HepG2 (cell line): Measurements from ENCODE around the gene NEURL4. TPM values are rescaled to one million over a fixed set of nuclear protein-coding genes. Genes with fewer than 3 reads are reported as not detected.

Experiments used
- ATF6 ChIP-seq: sonication (generic); formaldehyde crosslinking; conservative IDR thresholded peaks from 2 replicates; pipeline ENCODE4 v1.4.0; 2020; ENCODE audit warnings: missing genetic modification reagents
- EP300 ChIP-seq, 3 experiments: sonication (generic) in 1 of 3; formaldehyde crosslinking in 1 of 3; IDR thresholded peaks; 2 replicates each; pipeline versions ENCODE4 v1.5.1 to v1.6.1; 2011 to 2020; ENCODE audit warnings: low read depth in 2 of 3, low read length in 2 of 3, borderline replicate concordance in 1 of 3, improper control_type of control experiment in 1 of 3, mild to moderate bottlenecking in 1 of 3, missing genetic modification reagents in 1 of 3, moderate library complexity in 1 of 3
- FOXA3 ChIP-seq: IDR thresholded peaks from 2 replicates; pipeline ENCODE4 v1.6.1; 2016; ENCODE audit warnings: missing genetic modification reagents, missing compliant biosample characterization
- GTF2F1 ChIP-seq: fragments of 150-350 bp; IDR thresholded peaks from 2 replicates; pipeline ENCODE4 v1.6.1; 2014; ENCODE audit warnings: low read length
- HBP1 ChIP-seq: IDR thresholded peaks from 2 replicates; pipeline ENCODE4 v1.6.1; 2016; ENCODE audit warnings: low read depth, control low read depth
- HCFC1 ChIP-seq: fragments of 150-350 bp; IDR thresholded peaks from 2 replicates; pipeline ENCODE4 v1.6.1; 2014; ENCODE audit warnings: low read depth, low read length
- IRF2 ChIP-seq: IDR thresholded peaks from 2 replicates; pipeline ENCODE4 v1.6.1; 2018; ENCODE audit warnings: missing genetic modification reagents, missing compliant biosample characterization
- ISX ChIP-seq: sonication (generic); formaldehyde crosslinking; conservative IDR thresholded peaks from 2 replicates; pipeline ENCODE4 v1.5.0; 2020; ENCODE audit warnings: missing genetic modification reagents
- JARID2 ChIP-seq: sonication (generic); formaldehyde crosslinking; IDR thresholded peaks from 2 replicates; pipeline ENCODE4 v1.8.1; 2023; ENCODE audit warnings: missing genetic modification reagents, inconsistent platforms; ENCODE audit not compliant: insufficient replicate concordance
- KAT7 ChIP-seq: IDR thresholded peaks from 2 replicates; pipeline ENCODE4 v1.6.1; 2018; ENCODE audit warnings: borderline replicate concordance, missing compliant biosample characterization
- MAFF ChIP-seq: IDR thresholded peaks from 2 replicates; pipeline ENCODE4 v1.6.1; 2011; ENCODE audit warnings: low read depth, low read length, improper control_type of control experiment
- NR1H2 ChIP-seq: sonication (generic); formaldehyde crosslinking; IDR thresholded peaks from 2 replicates; pipeline ENCODE4 v1.8.1; 2022; ENCODE audit warnings: low read depth, missing genetic modification reagents, borderline replicate concordance
- RAD21 ChIP-seq: fragments of 450-650 bp; formaldehyde crosslinking; IDR thresholded peaks from 2 replicates; pipeline ENCODE4 v1.5.0; 2020; ENCODE audit warnings: mild to moderate bottlenecking
- TRIM24 ChIP-seq: sonication (generic); formaldehyde crosslinking; IDR thresholded peaks from 2 replicates; pipeline ENCODE4 v1.8.0; 2022; ENCODE audit warnings: mild to moderate bottlenecking, missing genetic modification reagents
- ZFX ChIP-seq: sonication (generic); formaldehyde crosslinking; IDR thresholded peaks from 2 replicates; pipeline ENCODE4 v1.4.0; 2020; ENCODE audit warnings: mild to moderate bottlenecking, low read depth, missing genetic modification reagents, moderate library complexity
- ZNF296 ChIP-seq: sonication (generic); formaldehyde crosslinking; conservative IDR thresholded peaks from 2 replicates; pipeline ENCODE4 v1.5.0; 2020; ENCODE audit warnings: mild to moderate bottlenecking, missing genetic modification reagents
- ZNF34 ChIP-seq: sonication (generic); formaldehyde crosslinking; IDR thresholded peaks from 2 replicates; pipeline ENCODE4 v1.4.0; 2020; ENCODE audit warnings: mild to moderate bottlenecking, missing genetic modification reagents, borderline replicate concordance
- ZNF44 ChIP-seq: sonication (generic); formaldehyde crosslinking; IDR thresholded peaks from 2 replicates; pipeline ENCODE4 v1.5.1; 2020; ENCODE audit warnings: mild to moderate bottlenecking, missing genetic modification reagents
- ZNF674 ChIP-seq: sonication (generic); formaldehyde crosslinking; IDR thresholded peaks from 2 replicates; pipeline ENCODE4 v1.5.0; 2020; ENCODE audit warnings: low read depth, mild to moderate bottlenecking, missing genetic modification reagents
- ZNF749 ChIP-seq: sonication (generic); formaldehyde crosslinking; IDR thresholded peaks from 2 replicates; pipeline ENCODE4 v1.8.0; 2022; ENCODE audit warnings: mild to moderate bottlenecking, missing genetic modification reagents, moderate library complexity, borderline replicate concordance
- ZNF772 ChIP-seq: sonication (generic); formaldehyde crosslinking; IDR thresholded peaks from 2 replicates; pipeline ENCODE4 v1.5.0; 2020; ENCODE audit warnings: mild to moderate bottlenecking, missing genetic modification reagents
- polyA plus RNA-seq, 8 experiments: library from polyadenylated mRNA; depleted of rRNA in 3 of 8; stranded (reverse) in 7 of 8; unstranded in 1 of 8; fragments of >200 nt; fragmentation: Illumina TruSeq in 4 of 8; extraction: Trizol in 4 of 8; gene quantifications; 2 replicates each; pipeline versions ENCODE4 v1.2.1 to v1.2.3, GENCODE V29; 2011 to 2016; ENCODE audit warnings: low read depth in 4 of 8, missing spikeins in 1 of 8, mixed read lengths in 1 of 8; ENCODE audit not compliant: insufficient read depth in 1 of 8
- total RNA-seq, 5 experiments: library from RNA; depleted of rRNA; stranded (reverse); fragments of >200 nt; fragmentation: Illumina TruSeq; extraction: Trizol; gene quantifications; 2 replicates each; pipeline ENCODE4 v1.2.3, GENCODE V29; 2016; ENCODE audit warnings: low read depth in 1 of 5
- TF ChIP-seq, protein P1 (sequence below): sonication (generic); formaldehyde crosslinking; IDR thresholded peaks from 2 replicates; pipeline ENCODE4 v1.5.0; 2020; ENCODE audit warnings: missing genetic modification reagents, mild to moderate bottlenecking, borderline replicate concordance
- TF ChIP-seq, protein P2 (sequence below): IDR thresholded peaks from 2 replicates; pipeline ENCODE4 v1.6.1; 2016; ENCODE audit warnings: low read depth, borderline replicate concordance
- TF ChIP-seq, protein P3 (sequence below): IDR thresholded peaks from 2 replicates; pipeline ENCODE4 v1.6.1; 2018; ENCODE audit warnings: missing genetic modification reagents

The NEURL4 gene
- total and polyA plus RNA-seq, 2 of the 13 experiments (the other 11 are each of a cell fraction or from before 2014, with no cell fraction given), result 14.8 to 15.7 TPM

GRCh38 chr17:7281953-7282751 is 47.0 kb downstream of the NEURL4 start (continued):
- TF ChIP-seq, protein P1, sequence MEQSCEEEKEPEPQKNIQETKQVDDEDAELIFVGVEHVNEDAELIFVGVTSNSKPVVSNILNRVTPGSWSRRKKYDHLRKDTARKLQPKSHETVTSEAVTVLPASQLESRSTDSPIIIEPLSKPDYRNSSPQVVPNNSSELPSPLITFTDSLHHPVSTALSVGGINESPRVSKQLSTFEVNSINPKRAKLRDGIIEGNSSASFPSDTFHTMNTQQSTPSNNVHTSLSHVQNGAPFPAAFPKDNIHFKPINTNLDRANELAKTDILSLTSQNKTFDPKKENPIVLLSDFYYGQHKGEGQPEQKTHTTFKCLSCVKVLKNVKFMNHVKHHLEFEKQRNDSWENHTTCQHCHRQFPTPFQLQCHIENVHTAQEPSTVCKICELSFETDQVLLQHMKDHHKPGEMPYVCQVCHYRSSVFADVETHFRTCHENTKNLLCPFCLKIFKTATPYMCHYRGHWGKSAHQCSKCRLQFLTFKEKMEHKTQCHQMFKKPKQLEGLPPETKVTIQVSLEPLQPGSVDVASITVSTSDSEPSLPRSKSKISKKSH (CRISPR knock-in tag), result no peak
- no peak for TF ChIP-seq NR1H2 (CRISPR knock-in tag)
- no peak for TF ChIP-seq ZNF296
- TF ChIP-seq ZNF674, result no peak
- no peak for TF ChIP-seq KAT7 (CRISPR knock-in tag)
- TF ChIP-seq ZNF34 (CRISPR knock-in tag), result no peak
- 0 out of 2 replicates have a peak, but pooled peaks have one; percentile 6 for TF ChIP-seq FOXA3 (CRISPR knock-in tag)
- no peak for TF ChIP-seq GTF2F1
- TF ChIP-seq ISX (CRISPR knock-in tag), result no peak
- TF ChIP-seq HCFC1, result no peak
- TF ChIP-seq JARID2 (CRISPR knock-in tag), result no peak
- TF ChIP-seq, protein P2, sequence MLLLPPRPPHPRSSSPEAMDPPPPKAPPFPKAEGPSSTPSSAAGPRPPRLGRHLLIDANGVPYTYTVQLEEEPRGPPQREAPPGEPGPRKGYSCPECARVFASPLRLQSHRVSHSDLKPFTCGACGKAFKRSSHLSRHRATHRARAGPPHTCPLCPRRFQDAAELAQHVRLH (CRISPR knock-in tag), result no peak
- TF ChIP-seq ZFX (CRISPR knock-in tag), result peak; percentile 23; the same call in 1 of the 2 replicates
- TF ChIP-seq TRIM24 (CRISPR knock-in tag), result no peak
- TF ChIP-seq HBP1, result no peak
- no peak for TF ChIP-seq MAFF
- no peak for TF ChIP-seq ZNF749 (CRISPR knock-in tag)
- TF ChIP-seq ATF6 (CRISPR knock-in tag), result no peak
- no peak for TF ChIP-seq EP300 (IDR thresholded peaks at IDR 0.05; ENCODE audit: low read depth in 2 of 2, low read length in 2 of 2)
- no peak for TF ChIP-seq EP300 (CRISPR knock-in tag; IDR thresholded peaks at IDR 0.05; ENCODE audit: borderline replicate concordance)
- no peak for TF ChIP-seq RAD21 (CRISPR knock-in tag)
- no peak for TF ChIP-seq IRF2 (CRISPR knock-in tag)
- TF ChIP-seq ZNF44 (CRISPR knock-in tag), result no peak
- TF ChIP-seq, protein P3, sequence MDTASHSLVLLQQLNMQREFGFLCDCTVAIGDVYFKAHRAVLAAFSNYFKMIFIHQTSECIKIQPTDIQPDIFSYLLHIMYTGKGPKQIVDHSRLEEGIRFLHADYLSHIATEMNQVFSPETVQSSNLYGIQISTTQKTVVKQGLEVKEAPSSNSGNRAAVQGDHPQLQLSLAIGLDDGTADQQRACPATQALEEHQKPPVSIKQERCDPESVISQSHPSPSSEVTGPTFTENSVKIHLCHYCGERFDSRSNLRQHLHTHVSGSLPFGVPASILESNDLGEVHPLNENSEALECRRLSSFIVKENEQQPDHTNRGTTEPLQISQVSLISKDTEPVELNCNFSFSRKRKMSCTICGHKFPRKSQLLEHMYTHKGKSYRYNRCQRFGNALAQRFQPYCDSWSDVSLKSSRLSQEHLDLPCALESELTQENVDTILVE, result 0 out of 2 replicates have a peak, but pooled peaks have one; percentile 45
- TF ChIP-seq ZNF772 (CRISPR knock-in tag), result no peak
